K562 (cell line): ENCODE measurements around the gene VSIG4. TPM values are rescaled to one million over a fixed set of nuclear protein-coding genes. Genes with fewer than 3 reads are reported as not detected.

ENCODE experiments used
- BCLAF1 ChIP-seq, 2 experiments: fragments of 450-650 bp in 1 of 2; IDR thresholded peaks; 2 replicates each; pipeline ENCODE4 v1.6.1; 2011 to 2017; ENCODE audit warnings: low read depth in 2 of 2, antibody characterized with exemption in 1 of 2, borderline replicate concordance in 1 of 2, low read length in 1 of 2, mild to moderate bottlenecking in 1 of 2, mixed read lengths in 1 of 2; ENCODE audit not compliant: control insufficient read depth in 1 of 2
- CEBPG ChIP-seq, 3 experiments: fragments of 200-800 bp in 1 of 3; sonication (Bioruptor generic) in 1 of 3; sonication (generic) in 1 of 3; formaldehyde crosslinking in 1 of 3; IDR thresholded peaks in 2 of 3; conservative IDR thresholded peaks in 1 of 3; 2 replicates each; pipeline versions ENCODE4 v1.6.1 to v1.8.0; 2016 to 2022; ENCODE audit warnings: missing compliant biosample characterization in 2 of 3, missing genetic modification characterization in 2 of 3, mild to moderate bottlenecking in 1 of 3, missing genetic modification reagents in 1 of 3
- MEIS2 ChIP-seq: fragments of 450-650 bp; IDR thresholded peaks from 2 replicates; pipeline ENCODE4 v1.6.1; 2014; ENCODE audit warnings: mild to moderate bottlenecking; ENCODE audit not compliant: partially characterized antibody
- NEUROD1 ChIP-seq: fragments of 150-350 bp; IDR thresholded peaks from 2 replicates; pipeline ENCODE4 v1.6.1; 2014; ENCODE audit warnings: borderline replicate concordance, low read length, low read depth; ENCODE audit not compliant: partially characterized antibody
- POLR2H ChIP-seq: IDR thresholded peaks from 2 replicates; pipeline ENCODE4 v1.6.1; 2016; ENCODE audit warnings: missing genetic modification characterization, low read depth, mild to moderate bottlenecking, control low read depth, missing compliant biosample characterization, moderate library complexity
- ZFX ChIP-seq: sonication (generic); formaldehyde crosslinking; IDR thresholded peaks from 2 replicates; pipeline ENCODE4 v1.8.0; 2022; ENCODE audit warnings: mild to moderate bottlenecking, missing genetic modification reagents, moderate library complexity
- ZNF395 ChIP-seq: fragments of 200-800 bp; sonication (Bioruptor generic); IDR thresholded peaks from 2 replicates; pipeline ENCODE4 v1.6.1; 2017; ENCODE audit warnings: missing genetic modification characterization, missing compliant biosample characterization
- ZNF766 ChIP-seq: fragments of 200-800 bp; sonication (Bioruptor generic); conservative IDR thresholded peaks from 2 replicates; pipeline ENCODE4 v1.6.1; 2016; ENCODE audit warnings: missing genetic modification characterization, missing compliant biosample characterization
- polyA plus RNA-seq, 8 experiments: library from polyadenylated mRNA; depleted of rRNA in 4 of 8; stranded (reverse) in 5 of 8; unstranded in 3 of 8; fragments of >200 nt; fragmentation: Nextera tagmentation in 2 of 8; fragmentation: Illumina TruSeq in 1 of 8; extraction: Ambion mirVana in 2 of 8; extraction: Trizol in 1 of 8; gene quantifications; 2 replicates each; pipeline versions ENCODE4 v1.2.1 to v1.2.3, GENCODE V29; 2011 to 2014; ENCODE audit warnings: inconsistent platforms in 1 of 8, missing spikeins in 1 of 8
- total RNA-seq, 7 experiments: library from RNA; depleted of rRNA in 6 of 7; stranded (reverse); fragments of >200 nt in 6 of 7; fragmentation: Illumina TruSeq in 2 of 7; extraction: Trizol in 2 of 7; gene quantifications; 2 replicates each; pipeline versions ENCODE4 v1.2.1 to v1.2.3, GENCODE V29; 2011 to 2021; ENCODE audit warnings: low replicate concordance in 1 of 7
- TF ChIP-seq, protein P1 (sequence below): IDR thresholded peaks from 3 replicates; pipeline ENCODE4 v1.6.1; 2011; ENCODE audit warnings: borderline replicate concordance, mild to moderate bottlenecking, moderate library complexity; ENCODE audit not compliant: insufficient read length; ENCODE audit errors: extremely low read depth
- TF ChIP-seq, protein P2 (sequence below): fragments of 250-450 bp; sonication (Bioruptor Pico); IDR thresholded peaks from 2 replicates; pipeline ENCODE4 v1.5.0; 2021; ENCODE audit warnings: mild to moderate bottlenecking, borderline replicate concordance
- TF ChIP-seq, protein P3 (sequence below): fragments of 450-650 bp; IDR thresholded peaks from 2 replicates; pipeline ENCODE4 v1.6.1; 2018; ENCODE audit not compliant: partially characterized antibody

The VSIG4 gene
- total and polyA plus RNA-seq, 9 of the 15 experiments (the other 6 are each of a cell fraction or from before 2014, with no cell fraction given): 0.22 to 1.6 (median 0.46) TPM; not detected in 1

DNA sequence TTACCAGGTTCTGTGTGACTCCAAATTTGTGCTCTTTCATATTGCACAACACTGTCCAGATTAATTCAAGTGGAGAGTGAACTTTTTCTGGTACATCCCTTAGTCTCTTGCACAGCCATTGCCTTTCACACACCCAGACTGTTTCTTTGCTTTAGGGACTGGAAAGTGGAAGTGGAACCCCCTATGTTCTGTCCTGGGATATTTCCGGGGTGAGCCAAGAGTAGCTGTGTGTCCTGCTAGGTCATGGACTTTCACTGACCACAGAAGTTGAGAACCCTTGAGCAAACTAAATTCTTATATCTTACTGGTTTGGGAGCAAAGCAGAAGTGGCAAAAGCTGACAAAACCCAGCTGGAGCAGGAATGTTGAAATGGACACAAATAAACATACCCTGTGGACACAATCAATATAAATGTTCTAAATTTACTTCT lies 10.3 kb upstream of the VSIG4 start (continued):
- TF ChIP-seq, protein P1, sequence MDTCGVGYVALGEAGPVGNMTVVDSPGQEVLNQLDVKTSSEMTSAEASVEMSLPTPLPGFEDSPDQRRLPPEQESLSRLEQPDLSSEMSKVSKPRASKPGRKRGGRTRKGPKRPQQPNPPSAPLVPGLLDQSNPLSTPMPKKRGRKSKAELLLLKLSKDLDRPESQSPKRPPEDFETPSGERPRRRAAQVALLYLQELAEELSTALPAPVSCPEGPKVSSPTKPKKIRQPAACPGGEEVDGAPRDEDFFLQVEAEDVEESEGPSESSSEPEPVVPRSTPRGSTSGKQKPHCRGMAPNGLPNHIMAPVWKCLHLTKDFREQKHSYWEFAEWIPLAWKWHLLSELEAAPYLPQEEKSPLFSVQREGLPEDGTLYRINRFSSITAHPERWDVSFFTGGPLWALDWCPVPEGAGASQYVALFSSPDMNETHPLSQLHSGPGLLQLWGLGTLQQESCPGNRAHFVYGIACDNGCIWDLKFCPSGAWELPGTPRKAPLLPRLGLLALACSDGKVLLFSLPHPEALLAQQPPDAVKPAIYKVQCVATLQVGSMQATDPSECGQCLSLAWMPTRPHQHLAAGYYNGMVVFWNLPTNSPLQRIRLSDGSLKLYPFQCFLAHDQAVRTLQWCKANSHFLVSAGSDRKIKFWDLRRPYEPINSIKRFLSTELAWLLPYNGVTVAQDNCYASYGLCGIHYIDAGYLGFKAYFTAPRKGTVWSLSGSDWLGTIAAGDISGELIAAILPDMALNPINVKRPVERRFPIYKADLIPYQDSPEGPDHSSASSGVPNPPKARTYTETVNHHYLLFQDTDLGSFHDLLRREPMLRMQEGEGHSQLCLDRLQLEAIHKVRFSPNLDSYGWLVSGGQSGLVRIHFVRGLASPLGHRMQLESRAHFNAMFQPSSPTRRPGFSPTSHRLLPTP: no peak
- no peak for TF ChIP-seq POLR2H (tag)
- no peak for TF ChIP-seq NEUROD1
- TF ChIP-seq ZNF766 (CRISPR knock-in tag): 0 out of 2 replicates have a peak, but pooled peaks have one; percentile 22
- peak; percentile 38; the same call in 1 of the 2 replicates for TF ChIP-seq CEBPG (CRISPR knock-in tag; IDR thresholded peaks at IDR 0.05)
- TF ChIP-seq CEBPG (tag; conservative IDR thresholded peaks at IDR 0.05 in 1 of 2, IDR thresholded peaks at IDR 0.05 in 1 of 2): peak; percentile 49 to 86; a peak in 3 of 4 replicates
- TF ChIP-seq, protein P2, sequence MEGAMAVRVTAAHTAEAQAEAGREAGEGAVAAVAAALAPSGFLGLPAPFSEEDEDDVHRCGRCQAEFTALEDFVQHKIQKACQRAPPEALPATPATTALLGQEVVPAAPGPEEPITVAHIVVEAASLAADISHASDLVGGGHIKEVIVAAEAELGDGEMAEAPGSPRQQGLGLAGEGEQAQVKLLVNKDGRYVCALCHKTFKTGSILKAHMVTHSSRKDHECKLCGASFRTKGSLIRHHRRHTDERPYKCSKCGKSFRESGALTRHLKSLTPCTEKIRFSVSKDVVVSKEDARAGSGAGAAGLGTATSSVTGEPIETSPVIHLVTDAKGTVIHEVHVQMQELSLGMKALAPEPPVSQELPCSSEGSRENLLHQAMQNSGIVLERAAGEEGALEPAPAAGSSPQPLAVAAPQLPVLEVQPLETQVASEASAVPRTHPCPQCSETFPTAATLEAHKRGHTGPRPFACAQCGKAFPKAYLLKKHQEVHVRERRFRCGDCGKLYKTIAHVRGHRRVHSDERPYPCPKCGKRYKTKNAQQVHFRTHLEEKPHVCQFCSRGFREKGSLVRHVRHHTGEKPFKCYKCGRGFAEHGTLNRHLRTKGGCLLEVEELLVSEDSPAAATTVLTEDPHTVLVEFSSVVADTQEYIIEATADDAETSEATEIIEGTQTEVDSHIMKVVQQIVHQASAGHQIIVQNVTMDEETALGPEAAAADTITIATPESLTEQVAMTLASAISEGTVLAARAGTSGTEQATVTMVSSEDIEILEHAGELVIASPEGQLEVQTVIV (CRISPR knock-in tag): no peak
- TF ChIP-seq ZFX (CRISPR knock-in tag): no peak
- TF ChIP-seq BCLAF1 (IDR thresholded peaks at IDR 0.05; ENCODE audit: borderline replicate concordance in 1 of 2, control insufficient read depth in 1 of 2, low read depth in 2 of 2, low read length in 1 of 2): no peak
- 0 out of 2 replicates have a peak, but pooled peaks have one; percentile 15 for TF ChIP-seq ZNF395 (CRISPR knock-in tag)
- no peak for TF ChIP-seq MEIS2
- TF ChIP-seq, protein P3, sequence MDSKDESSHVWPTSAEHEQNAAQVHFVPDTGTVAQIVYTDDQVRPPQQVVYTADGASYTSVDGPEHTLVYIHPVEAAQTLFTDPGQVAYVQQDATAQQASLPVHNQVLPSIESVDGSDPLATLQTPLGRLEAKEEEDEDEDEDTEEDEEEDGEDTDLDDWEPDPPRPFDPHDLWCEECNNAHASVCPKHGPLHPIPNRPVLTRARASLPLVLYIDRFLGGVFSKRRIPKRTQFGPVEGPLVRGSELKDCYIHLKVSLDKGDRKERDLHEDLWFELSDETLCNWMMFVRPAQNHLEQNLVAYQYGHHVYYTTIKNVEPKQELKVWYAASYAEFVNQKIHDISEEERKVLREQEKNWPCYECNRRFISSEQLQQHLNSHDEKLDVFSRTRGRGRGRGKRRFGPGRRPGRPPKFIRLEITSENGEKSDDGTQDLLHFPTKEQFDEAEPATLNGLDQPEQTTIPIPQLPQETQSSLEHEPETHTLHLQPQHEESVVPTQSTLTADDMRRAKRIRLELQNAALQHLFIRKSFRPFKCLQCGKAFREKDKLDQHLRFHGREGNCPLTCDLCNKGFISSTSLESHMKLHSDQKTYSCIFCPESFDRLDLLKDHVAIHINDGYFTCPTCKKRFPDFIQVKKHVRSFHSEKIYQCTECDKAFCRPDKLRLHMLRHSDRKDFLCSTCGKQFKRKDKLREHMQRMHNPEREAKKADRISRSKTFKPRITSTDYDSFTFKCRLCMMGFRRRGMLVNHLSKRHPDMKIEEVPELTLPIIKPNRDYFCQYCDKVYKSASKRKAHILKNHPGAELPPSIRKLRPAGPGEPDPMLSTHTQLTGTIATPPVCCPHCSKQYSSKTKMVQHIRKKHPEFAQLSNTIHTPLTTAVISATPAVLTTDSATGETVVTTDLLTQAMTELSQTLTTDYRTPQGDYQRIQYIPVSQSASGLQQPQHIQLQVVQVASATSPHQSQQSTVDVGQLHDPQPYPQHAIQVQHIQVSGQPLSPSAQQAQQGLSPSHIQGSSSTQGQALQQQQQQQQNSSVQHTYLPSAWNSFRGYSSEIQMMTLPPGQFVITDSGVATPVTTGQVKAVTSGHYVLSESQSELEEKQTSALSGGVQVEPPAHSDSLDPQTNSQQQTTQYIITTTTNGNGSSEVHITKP: no peak
